OCI-LY1 (cell line): ENCODE results near the gene CUBN.

Source experiments
- H2AFZ ChIP-seq: fragments of 200-600 bp; sonication (generic), shearing (Covaris generic); 2 replicates; pipeline ENCODE4 v1.6.0; 2014; ENCODE audit warnings: antibody characterized with exemption, mild to moderate bottlenecking, low read length
- H3F3A ChIP-seq: fragments of 200-600 bp; sonication (generic), shearing (Covaris generic); 2 replicates; pipeline ENCODE4 v1.6.0; 2014; ENCODE audit warnings: mild to moderate bottlenecking, antibody characterized with exemption, low read length, moderate library complexity; ENCODE audit not compliant: insufficient read depth
- H3K27ac ChIP-seq: fragments of 200-600 bp; sonication (generic); 2 replicates; pipeline ENCODE4 v1.5.1; 2014; ENCODE audit warnings: low read length, mixed run types, mild to moderate bottlenecking, low read depth; ENCODE audit not compliant: poor library complexity, severe bottlenecking
- H3K27me3 ChIP-seq: fragments of 200-600 bp; sonication (generic); 2 replicates; pipeline ENCODE4 v1.6.0; 2014; ENCODE audit warnings: antibody characterized with exemption, mild to moderate bottlenecking, low read length, moderate library complexity; ENCODE audit not compliant: insufficient read depth
- H3K36me3 ChIP-seq: fragments of 200-600 bp; sonication (generic); 2 replicates; pipeline ENCODE4 v1.6.1; 2014; ENCODE audit warnings: mild to moderate bottlenecking, antibody characterized with exemption, low read length, moderate library complexity, mixed read lengths; ENCODE audit not compliant: insufficient read depth
- H3K4me1 ChIP-seq: fragments of 200-600 bp; sonication (generic); 2 replicates; pipeline ENCODE4 v1.5.1; 2014; ENCODE audit warnings: mild to moderate bottlenecking, low read length, moderate library complexity; ENCODE audit not compliant: insufficient read depth, severe bottlenecking
- H3K4me2 ChIP-seq: fragments of 200-600 bp; sonication (generic), shearing (Covaris generic); 2 replicates; pipeline ENCODE4 v1.6.1; 2014; ENCODE audit warnings: low read length
- H3K4me3 ChIP-seq: fragments of 200-600 bp; sonication (generic); 2 replicates; pipeline ENCODE4 v1.5.1; 2014; ENCODE audit warnings: low read length, low read depth, mild to moderate bottlenecking, mixed read lengths; ENCODE audit not compliant: poor library complexity, severe bottlenecking
- H3K79me2 ChIP-seq: fragments of 200-600 bp; shearing (Covaris generic); 2 replicates; pipeline ENCODE4 v1.6.1; 2016; ENCODE audit warnings: mixed run types, low read length, mixed read lengths; ENCODE audit not compliant: insufficient read depth
- H3K9ac ChIP-seq: fragments of 200-600 bp; sonication (generic), shearing (Covaris generic); 2 replicates; pipeline ENCODE4 v1.6.1; 2014; ENCODE audit warnings: mild to moderate bottlenecking, low read length, mixed read lengths
- H3K9me2 ChIP-seq: fragments of 200-600 bp; sonication (generic), shearing (Covaris generic); 2 replicates; pipeline ENCODE4 v1.6.1; 2014; ENCODE audit warnings: low read depth, mild to moderate bottlenecking, low read length, mixed read lengths
- H3K9me3 ChIP-seq: fragments of 200-600 bp; shearing (Covaris generic); 2 replicates; pipeline ENCODE4 v1.6.1; 2014; ENCODE audit warnings: low read length, mixed read lengths
- H4K20me1 ChIP-seq: fragments of 200-600 bp; sonication (generic), shearing (Covaris generic); 2 replicates; pipeline ENCODE4 v1.6.0; 2016; ENCODE audit warnings: mild to moderate bottlenecking, low read length; ENCODE audit not compliant: insufficient read depth
- CTCF ChIP-seq: fragments of 200-600 bp; sonication (generic), shearing (Covaris generic); IDR thresholded peaks from 2 replicates; pipeline ENCODE4 v1.5.1; 2017; ENCODE audit warnings: mild to moderate bottlenecking, antibody characterized with exemption, low read length, moderate library complexity, mixed read lengths
- EZH2 ChIP-seq: fragments of 200-600 bp; sonication (generic), shearing (Covaris generic); IDR thresholded peaks from 2 replicates; pipeline ENCODE4 v1.8.0; 2017; ENCODE audit warnings: borderline replicate concordance, mixed run types, mild to moderate bottlenecking, antibody characterized with exemption, low read length, moderate library complexity, mixed read lengths

The CUBN gene

GRCh38 chr10:16814012-16814411, 315.6 kb downstream of the CUBN start:
- H3K4me1 ChIP-seq, result peaks cover 20% of the 10 kb centered on the region
- no peaks in the 10 kb centered on the region for H3K27me3 ChIP-seq
- no peaks in the 10 kb centered on the region for H3K9me3 ChIP-seq
- H3K27ac ChIP-seq, result no peak overlapping the region
- no peaks in the 10 kb centered on the region for H3F3A ChIP-seq
- no peak overlapping the region for H2AFZ ChIP-seq
- H3K79me2 ChIP-seq, result no peaks in the 10 kb centered on the region
- H3K4me2 ChIP-seq, result no peak overlapping the region
- TF ChIP-seq CTCF (no peak), EZH2 (no peak)
- H4K20me1 ChIP-seq, result no peaks in the 10 kb centered on the region
- no peak overlapping the region for H3K9ac ChIP-seq
- no peaks in the 10 kb centered on the region for H3K36me3 ChIP-seq
- H3K9me2 ChIP-seq, result no peaks in the 10 kb centered on the region
- H3K4me3 ChIP-seq, result no peak overlapping the region

- Histone ChIP-seq H4K20me1 (no peaks in the 10 kb centered on the region), H3K9me3 (no peaks in the 10 kb centered on the region), H3K4me2 (no peak overlapping the region), H3K4me1 (peaks cover 14% of the 10 kb centered on the region), H3K27ac (no peak overlapping the region), H2AFZ (no peak overlapping the region), H3F3A (no peaks in the 10 kb centered on the region), H3K36me3 (no peaks in the 10 kb centered on the region), H3K4me3 (no peak overlapping the region), H3K9me2 (no peaks in the 10 kb centered on the region), H3K9ac (no peak overlapping the region), H3K79me2 (no peaks in the 10 kb centered on the region), H3K27me3 (no peaks in the 10 kb centered on the region)
- TF ChIP-seq CTCF (no peak), EZH2 (no peak)
Measured at GRCh38 chr10:16812676-16813075, 316.9 kb downstream of the CUBN start.

GRCh38 chr10:16811765-16812164, 317.8 kb downstream of the CUBN start:
- Histone ChIP-seq H3K36me3 (no peaks in the 10 kb centered on the region), H3K4me2 (no peak overlapping the region), H3K9me2 (no peaks in the 10 kb centered on the region), H3K27ac (no peak overlapping the region), H3K27me3 (no peaks in the 10 kb centered on the region), H3K9me3 (no peaks in the 10 kb centered on the region), H3K9ac (no peak overlapping the region), H4K20me1 (no peaks in the 10 kb centered on the region), H3K4me3 (no peak overlapping the region), H2AFZ (no peak overlapping the region), H3F3A (no peaks in the 10 kb centered on the region), H3K79me2 (no peaks in the 10 kb centered on the region), H3K4me1 (peaks cover 13% of the 10 kb centered on the region)
- TF ChIP-seq CTCF (no peak), EZH2 (no peak)
